CD1c-positive myeloid dendritic cell (primary cell): ENCODE results near the gene SEMA3A.
"Not testable (repeated sequence)": the region's sequence is repeated elsewhere in the genome, so short reads cannot be mapped to it uniquely, and the experiment has no call there.

ENCODE experiments used
- DNase-seq: peaks from one replicate; pipeline ENCODE4 v3.0.0-alpha.2; 2016; ENCODE audit errors: extremely low spot score

Gene SEMA3A

DNA sequence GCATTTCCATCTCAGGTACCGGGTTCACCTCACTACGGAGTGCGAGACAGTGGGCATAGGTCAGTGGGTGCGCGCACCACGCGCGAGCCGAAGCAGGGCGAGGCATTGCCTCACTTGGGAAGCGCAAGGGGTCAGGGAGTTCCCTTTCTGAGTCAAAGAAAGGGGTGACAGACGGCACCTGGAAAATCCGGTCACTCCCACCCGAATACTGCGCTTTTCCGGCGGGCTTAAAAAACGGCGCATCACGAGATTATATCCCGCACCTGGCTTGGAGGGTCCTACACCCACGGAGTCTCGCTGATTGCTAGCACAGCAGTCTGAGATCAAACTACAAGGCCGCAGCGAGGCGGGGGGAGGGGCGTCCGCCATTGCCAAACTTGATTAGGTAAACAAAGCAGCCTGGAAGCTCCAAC is 132.1 kb downstream of the SEMA3A start:
- not testable (repeated sequence) for DNase-seq

DNA sequence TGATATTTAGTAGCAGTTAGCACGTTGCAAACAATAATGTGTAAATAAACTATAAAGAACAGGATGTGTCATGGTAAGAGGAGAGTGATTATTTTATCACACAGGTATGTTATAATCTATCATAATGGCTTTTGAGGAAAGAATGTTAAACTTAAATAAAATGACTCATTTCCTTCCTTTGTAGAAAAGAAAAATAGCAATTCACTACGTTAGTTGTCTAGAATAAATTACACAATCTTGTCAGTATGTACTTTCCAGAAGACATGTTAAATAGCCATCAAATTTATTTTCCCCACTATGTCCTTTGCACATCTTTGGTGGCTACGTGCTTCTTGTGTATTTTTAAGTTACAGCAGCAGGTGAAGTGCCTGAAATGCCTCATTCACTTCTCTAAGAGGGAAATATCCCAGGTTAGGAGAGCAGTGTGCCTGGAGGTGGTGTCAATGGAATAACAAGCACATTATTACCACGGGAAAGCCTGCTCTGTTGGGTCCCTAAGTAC is 133.8 kb downstream of the SEMA3A start:
- no peak for DNase-seq

DNA sequence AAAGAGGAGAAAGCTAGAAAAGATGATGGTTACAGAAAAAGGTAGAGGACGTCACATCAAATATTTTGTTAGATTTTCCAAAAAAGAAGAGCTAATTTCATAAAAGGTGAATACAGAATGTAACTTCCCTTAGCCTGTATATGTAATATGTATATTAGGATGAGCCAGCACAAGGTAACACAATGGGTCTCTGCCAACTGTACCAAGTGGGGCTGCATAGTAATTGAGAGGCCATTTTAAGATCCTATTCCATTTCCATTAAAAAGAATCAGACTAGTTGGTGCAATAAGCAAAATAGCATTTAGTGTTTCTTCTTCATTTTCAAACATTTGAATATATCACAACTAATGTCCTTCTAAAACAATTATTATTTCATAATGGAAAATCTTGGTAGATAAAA is 134.6 kb downstream of the SEMA3A start:
- no peak for DNase-seq

DNA sequence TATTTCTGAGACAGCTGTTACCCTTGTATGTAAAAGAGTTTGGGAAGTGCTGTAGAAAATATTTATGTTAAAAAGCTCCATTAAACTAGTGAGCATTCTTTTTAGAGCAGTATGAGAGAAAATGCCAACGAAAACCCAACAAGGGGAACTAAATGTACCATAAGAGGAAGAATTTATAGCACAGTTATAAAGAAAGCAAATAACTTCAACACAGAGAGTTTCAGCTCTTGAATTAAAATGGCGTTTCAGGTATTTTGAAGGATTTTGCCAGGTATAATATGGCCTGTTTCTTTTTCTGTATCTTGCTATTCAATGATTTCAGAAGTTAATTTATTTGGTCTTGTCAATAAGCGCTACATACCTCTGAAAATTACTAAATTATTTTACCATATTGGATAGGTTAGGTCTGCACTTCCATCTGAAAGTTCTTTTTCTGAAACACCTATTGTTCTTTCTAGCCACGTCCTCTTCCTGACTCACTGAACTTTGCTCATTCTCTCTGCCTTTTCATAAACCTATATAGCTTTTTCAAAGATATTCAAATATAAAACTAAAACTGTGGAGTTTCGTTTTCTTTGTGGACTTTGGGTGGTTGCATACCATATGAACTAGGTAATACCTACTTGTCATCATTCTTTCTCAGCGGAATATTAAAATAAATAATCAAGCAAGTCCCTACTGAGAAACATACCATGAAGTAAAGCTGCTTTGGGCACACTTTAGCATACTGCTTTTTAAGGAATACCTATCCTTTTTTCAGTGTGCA is 136.1 kb downstream of the SEMA3A start:
- DNase-seq = no peak

DNA sequence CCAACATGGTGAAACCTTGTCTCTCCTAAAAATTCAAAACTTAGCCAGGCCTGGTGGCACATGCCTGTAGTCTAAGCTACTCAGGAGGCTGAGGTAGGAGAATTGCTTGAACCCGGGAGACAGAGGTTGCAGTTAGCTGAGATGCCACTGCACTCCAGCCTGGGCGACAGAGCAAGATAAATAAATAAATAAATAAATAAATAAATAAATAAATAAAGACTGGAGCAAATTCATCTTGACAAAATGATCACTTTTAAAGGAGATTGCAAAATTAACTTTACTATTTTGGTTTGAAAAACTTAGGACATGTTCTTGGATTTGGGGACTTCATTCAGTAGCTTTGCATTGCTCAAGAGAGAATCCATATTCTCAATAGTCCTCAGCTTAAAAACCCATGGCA is 137.0 kb downstream of the SEMA3A start:
- DNase-seq = no peak

DNA sequence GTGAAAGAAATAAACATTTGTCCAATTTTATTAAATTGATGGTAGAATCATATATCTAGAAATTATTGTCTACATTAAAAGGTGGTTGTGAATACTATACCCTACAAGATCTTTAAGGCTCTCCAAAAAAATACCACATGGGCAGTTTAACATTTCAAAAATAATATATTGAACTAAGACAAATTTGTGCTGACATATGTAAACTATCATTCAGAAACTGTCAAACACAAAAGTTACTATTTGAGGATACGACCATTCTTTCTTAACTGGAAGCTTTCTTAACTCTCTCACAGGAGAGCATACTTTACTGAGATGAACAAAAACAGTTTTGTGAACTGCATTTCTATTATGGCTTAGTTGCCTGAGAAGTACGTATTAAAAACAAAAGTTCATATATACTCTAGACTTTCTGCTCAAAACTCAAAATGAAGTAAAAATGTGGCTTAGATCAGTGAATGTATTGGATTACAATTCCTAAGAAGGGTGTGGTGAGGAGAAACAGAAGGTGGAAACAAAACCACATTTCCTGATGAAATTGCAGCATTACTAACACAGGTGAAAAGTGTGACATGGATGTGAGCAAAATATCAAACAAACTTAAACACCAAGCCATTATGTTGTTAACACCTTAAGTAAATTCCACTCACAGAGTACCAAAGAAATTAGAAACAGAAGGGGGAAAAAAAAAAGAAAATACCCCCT is 138.5 kb downstream of the SEMA3A start:
- DNase-seq = no peak

DNA sequence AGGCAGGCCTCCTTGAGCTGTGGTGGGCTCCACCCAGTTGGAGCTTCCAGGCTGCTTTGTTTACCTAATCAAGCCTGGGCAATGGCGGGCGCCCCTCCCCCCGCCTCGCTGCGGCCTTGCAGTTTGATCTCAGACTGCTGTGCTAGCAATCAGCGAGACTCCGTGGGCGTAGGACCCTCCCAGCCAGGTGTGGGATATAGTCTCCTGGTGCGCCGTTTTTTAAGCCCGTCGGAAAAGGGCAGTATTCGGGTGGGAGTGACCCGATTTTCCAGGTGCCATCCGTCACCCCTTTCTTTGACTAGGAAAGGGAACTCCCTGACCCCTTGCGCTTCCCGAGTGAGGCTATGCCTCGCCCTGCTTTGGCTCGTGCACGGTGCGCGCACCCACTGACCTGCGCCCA is 139.4 kb downstream of the SEMA3A start:
- not testable (repeated sequence) for DNase-seq

DNA sequence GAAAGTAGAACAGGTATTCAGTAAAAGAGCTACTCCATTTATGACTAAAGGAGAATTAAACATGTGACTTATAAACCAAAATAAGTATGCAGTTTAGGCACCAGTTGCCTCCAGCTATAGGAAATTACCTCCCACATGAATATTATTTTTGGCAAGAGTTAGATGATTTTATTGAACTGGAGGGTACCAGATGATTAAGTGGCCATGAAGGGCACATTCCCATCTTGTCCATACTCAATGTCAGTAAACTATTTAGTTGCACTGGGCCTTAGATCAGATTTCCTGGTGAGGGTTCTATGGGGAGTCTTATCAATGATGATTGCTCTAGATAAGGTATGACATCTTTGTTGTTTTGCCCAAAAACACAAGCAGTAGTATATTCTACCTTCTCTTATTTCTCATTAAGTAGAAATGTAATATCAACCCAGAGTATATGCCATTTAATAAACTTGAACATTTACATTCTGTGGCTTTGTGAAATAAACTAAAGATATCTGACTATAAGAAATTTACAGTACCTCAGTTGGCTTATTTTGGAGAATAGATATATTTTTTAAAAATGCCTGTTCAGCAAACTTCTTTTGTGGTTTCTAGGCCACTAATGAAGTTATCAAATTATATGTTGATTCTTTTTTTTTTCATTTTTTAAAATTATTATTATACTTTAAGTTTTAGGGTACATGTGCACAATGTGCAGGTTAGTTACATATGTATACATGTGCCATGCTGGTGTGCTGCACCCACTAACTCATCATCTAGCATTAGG is 145.3 kb downstream of the SEMA3A start:
- no peak for DNase-seq

DNA sequence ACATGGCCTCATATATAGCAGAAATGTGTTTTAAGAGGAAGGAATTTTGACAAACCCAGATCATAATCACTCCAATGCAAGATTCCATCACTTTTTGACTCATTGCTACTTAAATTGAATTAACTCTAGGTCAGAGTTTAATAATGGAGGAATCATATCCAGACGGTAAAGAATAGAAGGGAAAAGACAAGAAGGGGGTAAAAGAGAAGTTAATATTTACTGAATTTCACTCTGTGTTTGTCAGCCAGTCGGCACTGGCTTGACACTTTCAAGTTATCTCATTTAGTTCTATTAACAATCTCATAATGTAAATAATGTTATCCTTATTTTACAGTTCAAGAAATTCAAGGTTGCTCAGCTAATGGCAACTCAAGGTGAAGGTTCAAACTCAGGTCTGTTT is 147.5 kb downstream of the SEMA3A start:
- no peak for DNase-seq

DNA sequence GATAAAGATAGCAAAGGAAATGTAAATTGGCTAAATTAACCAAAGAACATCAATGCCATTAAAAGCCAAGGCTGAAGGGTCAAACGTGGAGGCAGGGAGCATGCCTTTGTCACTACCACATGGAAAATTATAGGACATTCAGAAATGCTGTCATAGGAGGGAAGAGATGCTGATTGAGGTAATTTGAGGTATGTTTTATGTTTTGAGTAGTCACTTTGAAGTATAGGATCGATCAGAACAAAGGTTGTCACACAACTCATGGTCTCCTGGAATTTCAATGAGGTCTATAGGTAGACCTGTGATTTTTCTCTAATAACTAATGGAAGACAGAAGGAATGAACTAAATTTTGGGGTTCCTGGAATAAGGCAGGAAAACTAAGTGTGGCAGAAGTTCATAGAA is 149.8 kb downstream of the SEMA3A start:
- no peak for DNase-seq

DNA sequence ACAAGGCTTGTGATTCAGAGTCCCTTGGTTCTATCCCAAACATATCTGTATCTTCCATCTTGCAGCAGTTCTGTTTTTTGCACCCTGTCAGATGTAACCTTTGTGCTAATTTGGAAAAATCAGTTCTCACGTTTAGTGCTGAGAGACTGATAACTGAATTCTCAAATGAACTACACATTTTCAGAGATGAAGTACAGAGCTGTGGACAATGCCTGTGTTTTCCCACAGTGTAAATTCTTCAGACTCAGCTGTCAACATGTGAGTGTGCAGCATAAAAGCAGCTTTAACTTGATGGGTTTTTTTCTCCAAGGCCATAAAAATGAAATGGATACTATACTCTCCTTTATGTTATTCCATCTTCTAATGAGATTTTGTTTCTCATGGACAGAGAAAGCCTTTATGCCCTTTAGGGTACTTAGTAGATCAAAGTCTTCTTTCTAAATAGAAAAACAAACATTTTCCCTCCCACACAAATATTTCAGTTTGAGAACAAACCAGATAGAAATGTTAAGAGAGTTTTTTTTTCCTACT is 150.9 kb downstream of the SEMA3A start:
- DNase-seq = no peak

DNA sequence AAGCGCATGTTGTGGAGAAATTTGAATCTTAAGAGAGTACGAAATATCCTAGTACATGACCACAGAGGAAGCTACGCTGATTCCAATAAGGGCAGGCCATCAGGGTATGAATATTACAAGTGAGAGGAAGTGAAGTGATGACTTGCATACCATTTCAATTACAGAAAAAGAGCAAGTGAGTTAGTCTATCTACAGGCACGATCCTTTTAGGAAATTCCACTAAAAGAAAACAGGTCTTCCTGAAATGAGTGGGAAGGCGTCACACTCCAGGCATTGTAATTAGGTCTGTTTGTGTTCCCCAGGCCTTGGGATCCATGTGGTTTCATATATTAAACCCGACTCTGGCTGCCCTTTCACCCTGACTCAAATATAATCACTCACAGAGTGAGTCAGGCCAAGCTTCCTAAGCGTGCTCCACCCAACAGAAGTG is 152.5 kb downstream of the SEMA3A start:
- no peak for DNase-seq

DNA sequence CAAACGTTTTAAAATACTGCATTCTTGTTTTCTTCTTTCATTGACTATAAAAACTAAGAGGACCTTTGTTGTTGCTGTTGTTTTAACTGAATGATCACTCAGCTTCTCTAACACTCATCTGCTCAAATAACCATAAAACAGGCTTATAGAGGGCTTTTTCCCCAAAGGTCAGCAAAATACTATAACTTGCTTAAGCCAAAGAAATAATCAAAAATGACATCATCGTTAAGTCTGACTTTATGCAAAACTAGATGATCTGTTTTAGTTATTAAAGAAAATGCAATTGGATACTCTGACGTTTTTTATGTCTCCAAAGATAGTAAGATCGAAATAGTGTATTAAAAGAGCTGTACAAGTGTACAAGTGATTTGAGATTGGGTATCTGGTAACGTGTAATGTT is 152.9 kb downstream of the SEMA3A start:
- DNase-seq = no peak

DNA sequence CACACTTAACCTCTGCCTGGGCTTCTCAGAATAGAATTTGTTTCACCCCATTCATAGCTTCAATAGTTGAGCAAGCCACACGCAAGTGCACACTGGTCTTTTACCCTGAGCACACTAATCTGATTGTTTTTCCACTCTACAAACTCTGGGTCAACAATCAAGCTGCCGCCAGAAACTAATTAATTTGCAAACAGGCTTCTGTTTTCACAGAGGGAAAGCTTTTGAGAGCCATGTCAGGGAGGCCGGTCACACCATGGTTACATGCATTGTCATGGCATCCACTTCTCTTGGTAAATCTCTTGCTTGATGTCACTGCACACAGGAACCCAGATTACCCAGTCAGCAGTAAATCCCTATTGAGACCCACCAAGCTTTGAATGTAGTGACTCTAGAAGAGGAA is 154.2 kb downstream of the SEMA3A start:
- no peak for DNase-seq

DNA sequence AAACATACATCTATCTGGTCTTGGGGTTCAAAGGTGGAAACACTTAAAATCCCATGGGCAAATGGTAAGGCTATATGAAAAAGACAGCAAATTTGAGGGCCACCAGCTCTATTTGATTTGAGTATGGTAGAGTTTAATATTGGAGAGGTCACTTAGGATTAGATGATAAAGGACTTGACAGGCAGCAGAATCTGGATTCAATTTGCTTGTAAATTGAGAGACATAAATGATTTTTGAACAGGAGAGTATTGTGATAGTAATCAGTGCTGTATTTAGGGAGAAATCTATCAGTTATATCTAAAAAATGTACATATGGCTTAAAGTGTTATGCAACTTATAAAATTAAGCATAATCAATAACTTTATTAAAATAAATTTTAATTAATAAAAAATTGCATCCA is 155.2 kb downstream of the SEMA3A start:
- DNase-seq = no peak

DNA sequence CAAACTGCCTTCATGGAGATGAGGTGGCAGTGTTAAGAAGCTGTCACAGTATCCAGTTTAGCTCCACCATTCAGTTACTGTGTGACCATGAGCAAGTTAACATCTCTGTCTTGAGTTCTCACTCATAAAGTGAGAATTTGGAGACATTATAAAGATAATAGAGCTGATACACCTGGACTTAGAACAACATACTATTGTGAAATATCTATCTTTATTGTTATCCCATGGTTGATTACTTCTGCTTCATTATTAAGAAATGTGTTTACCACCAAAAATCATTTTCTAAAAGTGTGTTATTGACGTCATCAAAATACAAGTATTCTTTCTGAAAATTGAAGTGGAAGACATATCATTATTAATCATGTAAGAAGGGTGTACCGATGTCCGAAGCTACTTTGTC is 166.9 kb downstream of the SEMA3A start:
- DNase-seq = no peak

DNA sequence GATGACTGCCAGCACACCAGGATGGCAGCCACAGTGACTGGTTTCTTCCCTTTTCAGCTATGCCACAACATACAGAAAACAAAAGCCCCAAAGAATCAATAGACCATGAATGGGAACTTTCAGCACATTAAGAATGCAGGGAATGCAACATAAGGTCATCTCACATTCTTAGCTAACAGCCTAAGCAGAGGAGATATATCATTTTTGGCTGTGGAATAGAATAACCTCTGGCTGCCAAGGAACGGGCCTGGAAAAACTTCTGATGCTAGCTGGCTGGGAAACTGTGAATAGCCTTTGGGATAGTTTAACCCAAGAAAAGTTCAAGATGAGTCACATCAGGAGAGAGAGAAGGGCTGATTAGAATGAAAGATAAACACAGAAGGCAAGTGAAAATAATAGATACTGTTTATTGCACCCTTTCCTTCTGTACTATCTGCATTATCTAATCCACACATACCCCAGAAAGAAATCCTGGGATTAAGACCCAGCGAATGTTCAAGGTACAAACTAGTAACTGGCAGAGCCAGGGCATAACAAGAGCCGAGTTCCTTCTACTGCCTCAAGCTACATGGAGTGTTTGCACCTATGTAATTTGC is 169.2 kb downstream of the SEMA3A start:
- DNase-seq = no peak

DNA sequence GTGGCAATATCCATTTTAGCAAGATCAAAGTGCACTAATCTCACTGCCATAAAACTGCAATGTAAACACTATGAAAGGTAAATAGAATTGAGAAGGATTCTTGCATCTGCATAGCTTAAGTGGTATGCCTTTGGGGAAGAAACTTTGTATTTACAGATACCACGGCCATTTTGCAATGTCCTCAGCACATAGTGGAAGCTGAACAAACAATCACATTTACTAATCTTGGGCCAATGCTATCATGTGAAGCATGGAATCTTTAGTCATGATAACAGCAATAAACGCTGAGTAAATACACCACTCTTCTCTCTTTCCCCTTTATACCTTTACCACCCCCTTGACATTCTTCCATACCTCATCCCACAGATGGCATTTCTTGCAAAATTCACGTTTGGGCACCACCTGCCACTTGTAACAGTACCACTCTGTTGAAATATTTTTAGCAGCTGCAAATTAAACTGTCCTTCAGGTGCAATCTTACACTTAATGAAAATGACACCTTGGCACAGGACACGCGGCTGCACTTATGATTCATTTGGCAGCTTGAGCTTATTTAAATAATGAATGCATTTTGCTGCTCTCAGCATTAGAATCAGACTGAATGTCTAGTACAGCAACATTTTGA is 171.8 kb downstream of the SEMA3A start:
- DNase-seq = no peak

DNA sequence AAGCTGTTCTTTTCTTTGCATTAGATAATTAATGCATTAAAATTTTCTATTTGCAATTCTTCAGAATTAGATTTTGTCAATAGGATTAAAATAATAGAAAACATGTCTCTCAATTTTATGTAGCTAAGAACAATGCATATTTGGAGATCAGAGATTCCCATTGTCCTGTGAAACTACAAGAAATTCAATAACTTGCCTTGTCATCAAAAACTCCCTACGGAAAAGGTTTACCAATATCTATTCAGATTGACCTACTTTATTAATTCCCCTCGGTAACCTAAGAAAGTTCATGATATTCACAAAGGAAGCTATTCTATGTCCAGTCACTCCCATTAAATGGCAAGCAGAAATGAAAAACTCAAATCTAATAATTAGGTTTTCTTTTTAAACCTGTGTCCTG is 172.6 kb downstream of the SEMA3A start:
- no peak for DNase-seq

DNA sequence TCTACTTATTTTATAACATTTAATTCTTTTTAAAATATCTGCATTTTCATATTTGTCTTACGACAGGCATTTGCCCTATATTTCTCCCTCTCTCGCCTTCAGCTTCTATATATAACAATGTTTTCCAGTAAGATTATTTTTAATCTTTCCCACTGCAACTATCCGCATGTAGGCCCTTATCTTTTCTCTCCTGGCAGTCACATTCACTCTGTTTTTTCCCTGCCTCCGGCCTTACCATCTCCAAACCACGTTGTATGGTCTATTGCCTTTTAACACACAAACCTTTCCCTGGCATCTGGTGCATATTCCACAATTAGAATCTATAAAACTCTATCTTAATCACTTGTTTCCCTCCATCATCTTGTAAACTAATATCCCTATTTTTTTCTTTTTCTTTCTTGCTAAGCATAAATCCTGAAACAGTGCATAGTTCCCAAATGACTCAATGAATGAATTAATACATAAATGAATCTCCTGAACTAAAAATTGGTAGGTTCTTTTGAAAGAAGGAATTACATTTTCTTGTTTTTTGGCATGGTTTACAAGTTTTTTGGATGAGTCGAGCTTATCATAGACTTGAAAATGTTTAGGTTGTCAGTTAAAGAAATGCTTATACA is 173.2 kb downstream of the SEMA3A start:
- no peak for DNase-seq

DNA sequence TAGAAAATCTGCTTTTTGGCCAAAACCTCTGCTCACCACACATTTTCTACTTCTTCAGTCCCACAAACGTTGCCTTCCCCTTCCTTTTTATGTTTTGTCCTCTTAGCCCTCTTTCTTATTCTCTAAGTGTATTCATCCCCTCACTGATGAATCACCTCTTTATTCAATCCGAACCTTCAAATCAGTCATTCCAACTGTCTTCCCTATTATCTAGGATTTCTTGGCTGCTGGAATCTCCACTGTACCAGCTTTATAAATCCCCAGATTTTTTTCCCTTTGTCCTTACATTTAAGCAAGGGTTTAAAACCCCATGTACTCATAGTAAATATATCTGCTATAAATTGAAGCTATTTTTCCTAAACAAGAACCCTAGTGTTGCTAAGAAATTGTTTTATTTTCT is 176.9 kb downstream of the SEMA3A start:
- DNase-seq = no peak
